ENCODE measurements around the gene TRAF4. TPM values are rescaled to one million over a fixed set of nuclear protein-coding genes. Genes with fewer than 3 reads are reported as not detected.
"Not testable (repeated sequence)": the region's sequence is repeated elsewhere in the genome, so short reads cannot be mapped to it uniquely, and the experiment has no call there.

TRAF4 gene
- total RNA-seq, 1 donor from 2014 or later: 143 TPM

- Mint-ChIP-seq H3K4me3 (ENCODE audit: unreplicated experiment) (peak overlapping the region; percentile 20), H3K36me3 (ENCODE audit: low read depth, unreplicated experiment) (no peaks in the 10 kb centered on the region), H3K4me1 (ENCODE audit: low read depth, unreplicated experiment) (peaks cover 15% of the 10 kb centered on the region), H3K27ac (ENCODE audit: unreplicated experiment) (peak overlapping the region; percentile 94), H3K27me3 (ENCODE audit: low read depth, unreplicated experiment) (no peaks in the 10 kb centered on the region), H3K9me3 (ENCODE audit: unreplicated experiment) (no peaks in the 10 kb centered on the region)
- no peak overlapping the region for H3K4me2 ChIP-seq (ENCODE audit: low read length)
- no peak overlapping the region for H2AFZ ChIP-seq (ENCODE audit: low read depth, low read length)
- H4K20me1 ChIP-seq (ENCODE audit: insufficient read depth, low read length): peaks cover 59% of the 10 kb centered on the region
- DNase-seq (ENCODE audit: low read depth) (no peak), FAIRE-seq (no peak)
- H3K9me3 ChIP-seq (ENCODE audit: insufficient read depth, low read depth, low read length): no peaks in the 10 kb centered on the region
- no peak overlapping the region for H3K9ac ChIP-seq (ENCODE audit: low read length)
- H3K79me2 ChIP-seq (ENCODE audit: insufficient read depth, low read length): peaks cover 48% of the 10 kb centered on the region
- H3K4me1 ChIP-seq (ENCODE audit: insufficient read depth, low read length): no peaks in the 10 kb centered on the region
- no peak for TF ChIP-seq EZH2 (IDR thresholded peaks at IDR 0.05; ENCODE audit: insufficient read depth, low read length)
- no peak for TF ChIP-seq CTCF (IDR thresholded peaks at IDR 0.05; ENCODE audit: insufficient read depth, low read depth, low read length)
- H3K36me3 ChIP-seq (ENCODE audit: insufficient read depth, low read length): peaks cover 4% of the 10 kb centered on the region
- H3K27ac ChIP-seq (ENCODE audit: low read depth, low read length): no peak overlapping the region
- H3K4me3 ChIP-seq (ENCODE audit: insufficient read depth, low read depth, low read length): no peak overlapping the region
- no peaks in the 10 kb centered on the region for H3K27me3 ChIP-seq (ENCODE audit: insufficient read depth, low read length)
Observed at GRCh38 chr17:28773736-28774135, 29.9 kb downstream of the TRAF4 start.

- no peaks in the 10 kb centered on the region for H3K4me1 ChIP-seq (ENCODE audit: insufficient read depth, low read length)
- H3K36me3 ChIP-seq (ENCODE audit: insufficient read depth, low read length): peaks cover 4% of the 10 kb centered on the region
- no peak overlapping the region for H2AFZ ChIP-seq (ENCODE audit: low read depth, low read length)
- FAIRE-seq (no peak), DNase-seq (ENCODE audit: low read depth) (no peak)
- no peaks in the 10 kb centered on the region for H3K27me3 Mint-ChIP-seq (ENCODE audit: low read depth, unreplicated experiment)
- no peaks in the 10 kb centered on the region for H3K27me3 ChIP-seq (ENCODE audit: insufficient read depth, low read length)
- no peak for TF ChIP-seq EZH2 (IDR thresholded peaks at IDR 0.05; ENCODE audit: insufficient read depth, low read length)
- no peak for TF ChIP-seq CTCF (IDR thresholded peaks at IDR 0.05; ENCODE audit: insufficient read depth, low read depth, low read length)
- H3K4me3 Mint-ChIP-seq (ENCODE audit: unreplicated experiment): peak overlapping the region; percentile 20
- peaks cover 62% of the 10 kb centered on the region for H4K20me1 ChIP-seq (ENCODE audit: insufficient read depth, low read length)
- H3K27ac Mint-ChIP-seq (ENCODE audit: unreplicated experiment): peak overlapping the region; percentile 94
- H3K4me2 ChIP-seq (ENCODE audit: low read length): no peak overlapping the region
- H3K9me3 Mint-ChIP-seq (ENCODE audit: unreplicated experiment): no peaks in the 10 kb centered on the region
- H3K36me3 Mint-ChIP-seq (ENCODE audit: low read depth, unreplicated experiment): no peaks in the 10 kb centered on the region
- H3K4me3 ChIP-seq (ENCODE audit: insufficient read depth, low read depth, low read length): no peak overlapping the region
- peaks cover 50% of the 10 kb centered on the region for H3K79me2 ChIP-seq (ENCODE audit: insufficient read depth, low read length)
- no peak overlapping the region for H3K9ac ChIP-seq (ENCODE audit: low read length)
- peaks cover 15% of the 10 kb centered on the region for H3K4me1 Mint-ChIP-seq (ENCODE audit: low read depth, unreplicated experiment)
- H3K9me3 ChIP-seq (ENCODE audit: insufficient read depth, low read depth, low read length): no peaks in the 10 kb centered on the region
- H3K27ac ChIP-seq (ENCODE audit: low read depth, low read length): no peak overlapping the region
Observed at GRCh38 chr17:28774206-28774605, 30.4 kb downstream of the TRAF4 start.

GRCh38 chr17:28777178-28777577 is 33.4 kb downstream of the TRAF4 start:
- Histone ChIP-seq H3K4me1 (ENCODE audit: insufficient read depth, low read length) (no peaks in the 10 kb centered on the region), H3K4me2 (ENCODE audit: low read length) (no peak overlapping the region), H3K36me3 (ENCODE audit: insufficient read depth, low read length) (peaks cover 2% of the 10 kb centered on the region), H3K4me3 (ENCODE audit: insufficient read depth, low read depth, low read length) (no peak overlapping the region), H4K20me1 (ENCODE audit: insufficient read depth, low read length) (peaks cover 69% of the 10 kb centered on the region), H3K9me3 (ENCODE audit: insufficient read depth, low read depth, low read length) (no peaks in the 10 kb centered on the region), H3K27me3 (ENCODE audit: insufficient read depth, low read length) (no peaks in the 10 kb centered on the region), H3K27ac (ENCODE audit: low read depth, low read length) (no peak overlapping the region), H3K79me2 (ENCODE audit: insufficient read depth, low read length) (peaks cover 66% of the 10 kb centered on the region), H2AFZ (ENCODE audit: low read depth, low read length) (no peak overlapping the region), H3K9ac (ENCODE audit: low read length) (no peak overlapping the region)
- H3K4me1 Mint-ChIP-seq (ENCODE audit: low read depth, unreplicated experiment): peaks cover 15% of the 10 kb centered on the region
- H3K9me3 Mint-ChIP-seq (ENCODE audit: unreplicated experiment): no peaks in the 10 kb centered on the region
- H3K27ac Mint-ChIP-seq (ENCODE audit: unreplicated experiment): peak overlapping the region; percentile 79
- H3K36me3 Mint-ChIP-seq (ENCODE audit: low read depth, unreplicated experiment): peaks cover 3% of the 10 kb centered on the region
- H3K27me3 Mint-ChIP-seq (ENCODE audit: low read depth, unreplicated experiment): no peaks in the 10 kb centered on the region
- no peak overlapping the region for H3K4me3 Mint-ChIP-seq (ENCODE audit: unreplicated experiment)
- FAIRE-seq (no peak), DNase-seq (ENCODE audit: low read depth) (no peak)
- TF ChIP-seq EZH2 (IDR thresholded peaks at IDR 0.05; ENCODE audit: insufficient read depth, low read length) (no peak), CTCF (IDR thresholded peaks at IDR 0.05; ENCODE audit: insufficient read depth, low read depth, low read length) (no peak)

GRCh38 chr17:28779601-28780000 is 35.8 kb downstream of the TRAF4 start:
- H3K4me1 Mint-ChIP-seq (ENCODE audit: low read depth, unreplicated experiment); FAIRE-seq: not testable (repeated sequence)

More at GRCh38 chr17:28779601-28780000, 35.8 kb downstream of the TRAF4 start:
- H3K27ac ChIP-seq (ENCODE audit: low read depth, low read length); DNase-seq (ENCODE audit: low read depth); H3K4me3 ChIP-seq (ENCODE audit: insufficient read depth, low read depth, low read length); H3K27me3 Mint-ChIP-seq (ENCODE audit: low read depth, unreplicated experiment); H3K4me1 ChIP-seq (ENCODE audit: insufficient read depth, low read length); H3K36me3 Mint-ChIP-seq (ENCODE audit: low read depth, unreplicated experiment); H3K9ac ChIP-seq (ENCODE audit: low read length); H3K27me3 ChIP-seq (ENCODE audit: insufficient read depth, low read length); H3K27ac Mint-ChIP-seq (ENCODE audit: unreplicated experiment); H3K4me2 ChIP-seq (ENCODE audit: low read length); H3K4me3 Mint-ChIP-seq (ENCODE audit: unreplicated experiment); H3K9me3 Mint-ChIP-seq (ENCODE audit: unreplicated experiment); H2AFZ ChIP-seq (ENCODE audit: low read depth, low read length); H3K36me3 ChIP-seq (ENCODE audit: insufficient read depth, low read length); H3K9me3 ChIP-seq (ENCODE audit: insufficient read depth, low read depth, low read length): not testable (repeated sequence)
- Histone ChIP-seq H3K79me2 (ENCODE audit: insufficient read depth, low read length) (peaks cover 55% of the 10 kb centered on the region), H4K20me1 (ENCODE audit: insufficient read depth, low read length) (peaks cover 70% of the 10 kb centered on the region)
